ENCODE data around the gene FZD4.
"Not testable (repeated sequence)": the region's sequence is repeated elsewhere in the genome, so short reads cannot be mapped to it uniquely, and the experiment has no call there.

Gene FZD4

GRCh38 chr11:86934926-86935579 is 20.1 kb downstream of the FZD4 start:
- no peak for DNase-seq

GRCh38 chr11:86934582-86934900 is 20.7 kb downstream of the FZD4 start:
- no peak for DNase-seq

- no peak for DNase-seq
Measured at GRCh38 chr11:86933891-86934581, 21.2 kb downstream of the FZD4 start.

GRCh38 chr11:86932924-86933875 is 22.0 kb downstream of the FZD4 start:
- no peak for DNase-seq

- DNase-seq, result no peak
Measured at GRCh38 chr11:86932259-86932585, 23.0 kb downstream of the FZD4 start.

- DNase-seq, result no peak
Measured at GRCh38 chr11:86931548-86932258, 23.5 kb downstream of the FZD4 start.

- no peak for DNase-seq
Measured at GRCh38 chr11:86930957-86931547, 24.1 kb downstream of the FZD4 start.

- no peak for DNase-seq
Measured at GRCh38 chr11:86926975-86927374, 28.2 kb downstream of the FZD4 start.

- DNase-seq, result no peak
Measured at GRCh38 chr11:86923999-86924766, 31.0 kb downstream of the FZD4 start.

GRCh38 chr11:86922225-86922624 is 33.0 kb downstream of the FZD4 start:
- no peak for DNase-seq

- DNase-seq, result no peak
Measured at GRCh38 chr11:86919557-86920210, 35.5 kb downstream of the FZD4 start.

GRCh38 chr11:86918973-86919372 is 36.2 kb downstream of the FZD4 start:
- no peak for DNase-seq

GRCh38 chr11:86918496-86918895 is 36.7 kb downstream of the FZD4 start:
- no peak for DNase-seq

GRCh38 chr11:86917589-86917988 is 37.6 kb downstream of the FZD4 start:
- DNase-seq, result no peak

GRCh38 chr11:86916330-86916729 is 38.9 kb downstream of the FZD4 start:
- no peak for DNase-seq

- DNase-seq, result not testable (repeated sequence)
Measured at GRCh38 chr11:86915850-86916249, 39.3 kb downstream of the FZD4 start.

GRCh38 chr11:86914865-86915519 is 40.2 kb downstream of the FZD4 start:
- DNase-seq, result no peak

GRCh38 chr11:86912238-86912637 is 43.0 kb downstream of the FZD4 start:
- DNase-seq, result no peak

- DNase-seq, result no peak
Measured at GRCh38 chr11:86910592-86910991, 44.6 kb downstream of the FZD4 start.

GRCh38 chr11:86906198-86906597 is 49.0 kb downstream of the FZD4 start:
- DNase-seq, result no peak

GRCh38 chr11:86905252-86905651 is 49.9 kb downstream of the FZD4 start:
- DNase-seq, result no peak

Measured in stimulated activated CD8-positive, alpha-beta memory T cell treated with anti-CD3 and anti-CD28 coated beads, Interleukin-4, amount 100 ng/mL, for 48 hours (primary cell).